Measurements from ENCODE around the gene PROCA1.

GRCh38 chr17:28738680-28739384 is 27.1 kb upstream of the PROCA1 start:
- TF ChIP-seq POLR2AphosphoS5 (IDR thresholded peaks at IDR 0.05; ENCODE audit: low read depth, low read length) (no peak; the same call in 1 of the 2 replicates), POLR2A (IDR thresholded peaks at IDR 0.05; ENCODE audit: low read depth, low read length) (0 out of 2 replicates have a peak, but pooled peaks have one; percentile 33)
